GM19099 (cell line): ENCODE data around the gene IZUMO2.

Source experiments
- POLR2A ChIP-seq: IDR thresholded peaks from 3 replicates; pipeline ENCODE4 v1.6.1; 2011; ENCODE audit warnings: low read depth; ENCODE audit not compliant: insufficient read length; ENCODE audit errors: extremely low read depth

The IZUMO2 gene

GRCh38 chr19:50192463-50193211 lies 29.6 kb upstream of the IZUMO2 start:
- no peak for TF ChIP-seq POLR2A

- no peak for TF ChIP-seq POLR2A
Measured at GRCh38 chr19:50191216-50191615, 28.1 kb upstream of the IZUMO2 start.

DNA sequence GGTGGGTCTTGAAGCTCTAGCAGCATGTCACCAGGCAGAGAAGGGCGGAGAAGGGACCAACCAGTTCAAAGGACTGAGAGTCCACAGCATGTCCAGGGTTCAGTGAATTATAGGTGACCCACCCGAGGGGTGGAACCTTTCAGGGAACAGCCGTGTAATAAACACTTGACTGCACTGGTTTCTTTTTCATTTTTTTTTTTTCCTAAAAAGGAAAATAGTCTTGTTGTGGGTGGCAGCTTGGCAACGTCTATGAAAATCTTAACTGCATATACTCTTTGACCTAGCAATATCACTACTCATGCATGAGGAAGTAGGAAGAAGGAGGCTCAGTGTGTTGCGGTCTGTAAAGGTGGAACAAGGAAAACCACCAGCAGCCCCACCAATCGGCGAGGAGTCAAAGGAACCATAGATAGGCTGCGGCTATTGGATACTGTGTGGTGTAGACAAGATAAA lies 27.4 kb upstream of the IZUMO2 start:
- TF ChIP-seq POLR2A: no peak

DNA sequence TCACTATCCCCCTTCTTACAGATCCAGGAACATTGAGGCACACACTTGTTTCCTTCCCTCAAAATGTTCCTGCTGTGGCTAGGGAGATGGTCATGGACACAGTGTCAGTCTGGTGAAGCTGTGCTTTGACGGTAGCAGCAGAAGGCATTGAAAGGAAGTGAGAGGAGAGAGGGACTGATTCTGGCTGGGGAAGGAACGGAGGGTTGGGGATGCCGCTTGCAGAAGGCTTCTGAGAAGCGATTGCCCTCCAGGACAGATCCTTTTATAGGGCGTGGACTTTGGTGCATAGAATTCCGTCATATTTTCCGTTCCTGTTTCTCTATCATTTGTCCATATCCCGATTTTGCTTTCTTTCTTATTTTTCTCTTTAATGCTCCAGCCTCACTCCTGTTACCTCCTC lies 26.2 kb upstream of the IZUMO2 start:
- no peak for TF ChIP-seq POLR2A

DNA sequence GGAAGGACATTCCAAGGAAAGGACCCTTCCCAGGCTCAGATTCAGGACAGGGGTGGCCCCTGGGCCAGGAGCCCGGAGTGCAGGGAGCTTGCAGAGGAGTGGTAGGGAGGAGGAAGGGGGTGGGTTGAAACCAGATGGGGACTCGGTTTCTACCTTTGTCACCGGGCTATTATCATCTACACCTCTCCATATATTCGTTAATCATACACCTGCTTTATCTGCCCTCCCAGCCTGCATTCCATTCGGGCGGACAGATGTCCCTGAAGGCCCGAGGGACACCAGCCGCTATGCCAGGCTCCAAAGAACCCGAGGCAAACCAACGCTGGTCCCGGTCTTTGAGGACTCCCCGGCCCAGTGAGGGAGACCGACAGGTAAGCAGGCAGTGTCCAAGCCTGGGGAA lies 24.9 kb upstream of the IZUMO2 start:
- TF ChIP-seq POLR2A: no peak

GRCh38 chr19:50184196-50184595 lies 21.1 kb upstream of the IZUMO2 start:
- no peak for TF ChIP-seq POLR2A

DNA sequence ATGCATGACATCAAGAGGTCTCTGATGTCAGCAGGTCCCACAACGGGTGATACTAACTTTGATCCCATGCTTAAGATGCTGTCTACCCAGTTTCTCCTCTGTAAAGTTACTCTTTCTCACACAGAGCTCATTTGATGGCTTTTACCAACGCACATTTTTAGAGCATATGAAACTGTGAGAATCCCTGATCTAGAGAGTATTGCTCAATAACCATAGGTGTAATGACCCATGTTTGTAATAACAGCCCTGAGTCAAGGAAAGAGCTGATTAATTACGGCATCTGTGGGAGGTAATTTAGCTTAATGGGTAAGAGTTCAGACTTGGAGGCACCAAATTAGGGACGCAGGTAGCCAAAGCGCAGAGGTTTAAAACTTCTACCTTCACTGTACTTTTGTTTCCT lies 18.0 kb upstream of the IZUMO2 start:
- TF ChIP-seq POLR2A: no peak

DNA sequence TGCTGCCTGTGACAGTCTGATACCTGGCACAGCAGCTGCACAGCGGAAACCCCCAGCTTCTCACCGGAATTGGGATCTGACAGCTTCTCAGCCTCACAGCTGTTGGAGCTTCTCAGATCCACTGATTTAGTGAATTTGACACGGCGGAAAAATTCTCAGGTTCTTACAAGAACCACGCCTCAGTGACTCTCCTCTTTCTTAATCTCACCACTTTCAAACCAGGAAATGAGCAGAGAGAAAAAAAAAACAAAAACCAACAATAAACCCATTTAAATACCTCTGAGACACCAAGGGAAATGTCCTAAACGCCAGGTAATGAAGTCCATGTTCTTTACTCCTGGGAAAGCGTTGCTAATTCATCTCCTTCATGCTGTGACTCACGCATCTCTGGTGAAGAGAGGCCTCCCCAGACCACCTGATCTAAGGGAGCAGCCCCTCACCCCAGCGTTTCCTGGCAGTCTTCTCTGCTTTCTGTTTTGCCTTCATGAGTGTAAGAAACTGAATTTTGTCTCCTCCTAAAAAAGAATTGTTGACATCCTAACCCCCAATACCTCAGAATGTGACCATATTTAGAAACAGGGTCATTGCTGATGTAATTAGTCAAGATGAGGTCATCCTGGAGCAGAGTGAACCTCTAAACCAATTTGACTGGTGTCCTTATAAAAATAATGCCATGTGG lies 15.9 kb upstream of the IZUMO2 start:
- TF ChIP-seq POLR2A: no peak

- no peak for TF ChIP-seq POLR2A
Measured at GRCh38 chr19:50178320-50178719, 15.2 kb upstream of the IZUMO2 start.

- TF ChIP-seq POLR2A: no peak
Measured at GRCh38 chr19:50176775-50177174, 13.7 kb upstream of the IZUMO2 start.

DNA sequence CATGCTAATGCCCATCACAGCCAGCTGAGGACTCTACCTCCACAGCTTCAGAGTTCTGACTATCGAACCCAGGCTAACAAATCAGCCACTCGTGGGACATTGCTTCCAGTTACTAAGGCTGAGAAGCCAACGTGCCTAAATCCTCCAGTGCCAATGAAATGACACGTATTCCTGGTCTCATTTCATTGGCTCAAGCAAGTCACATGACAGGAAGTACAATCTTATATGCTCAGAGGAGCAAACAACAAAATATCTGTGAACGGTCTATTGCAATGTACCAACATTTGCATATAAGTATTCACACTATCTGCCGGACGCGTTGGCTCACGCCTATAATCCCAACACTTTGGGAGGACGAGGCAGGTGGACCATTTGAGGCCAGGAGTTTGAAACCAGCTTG lies 12.8 kb upstream of the IZUMO2 start:
- no peak for TF ChIP-seq POLR2A

DNA sequence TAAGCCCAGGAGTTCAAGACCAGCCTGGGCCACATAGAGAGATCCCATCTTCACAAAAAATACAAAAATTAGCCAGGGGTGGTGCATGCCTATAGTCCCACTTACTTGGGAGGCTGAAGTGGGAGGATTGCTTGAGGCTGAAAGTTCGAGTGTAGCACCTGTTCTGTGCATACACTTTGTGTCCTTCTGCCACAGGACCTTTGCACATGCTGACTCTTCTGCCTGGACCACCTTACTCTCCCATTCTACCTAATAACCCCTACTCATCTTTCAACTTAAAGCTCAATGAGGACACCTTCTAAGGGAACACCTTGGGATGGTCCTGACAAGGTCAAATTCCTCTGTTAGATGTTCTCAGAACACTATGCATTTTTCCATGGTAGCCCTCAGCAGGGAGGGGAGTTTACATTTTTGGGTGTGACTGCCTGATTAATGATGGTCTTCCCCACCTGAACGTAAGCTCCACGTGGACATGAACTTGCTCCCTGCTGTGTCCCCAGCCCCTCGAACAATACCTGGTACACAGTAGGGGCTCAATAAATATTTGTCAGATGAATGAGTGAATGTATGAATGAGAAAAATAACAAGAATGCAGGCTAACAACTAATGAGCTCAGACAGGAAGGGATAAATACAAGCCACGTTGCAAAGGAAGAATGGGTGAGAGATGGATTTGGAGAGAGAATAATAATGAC lies 11.2 kb upstream of the IZUMO2 start:
- no peak for TF ChIP-seq POLR2A

- no peak for TF ChIP-seq POLR2A
Measured at GRCh38 chr19:50173127-50173526, 10.0 kb upstream of the IZUMO2 start.

DNA sequence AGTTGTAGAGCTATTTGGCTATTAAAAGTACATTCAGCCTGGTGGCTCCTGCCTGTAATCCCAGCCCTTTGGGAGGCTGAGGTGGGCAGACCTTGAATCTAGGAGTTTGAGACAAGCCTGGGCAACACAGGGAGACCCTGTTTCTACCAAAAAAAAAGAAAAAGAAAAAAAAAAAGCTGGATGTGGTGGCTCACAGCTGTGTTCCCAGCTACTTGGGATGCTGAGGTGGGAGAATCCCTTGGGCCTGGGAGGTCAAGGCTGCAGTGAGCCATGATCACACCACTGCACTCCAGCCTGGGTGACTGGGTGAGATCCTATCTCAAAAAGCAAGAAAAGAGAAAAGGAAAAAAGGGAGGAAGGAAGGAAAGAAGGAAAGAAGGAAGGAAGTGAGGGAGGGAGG lies 9.6 kb upstream of the IZUMO2 start:
- TF ChIP-seq POLR2A: no peak

GRCh38 chr19:50171752-50172151 lies 8.7 kb upstream of the IZUMO2 start:
- TF ChIP-seq POLR2A: no peak

DNA sequence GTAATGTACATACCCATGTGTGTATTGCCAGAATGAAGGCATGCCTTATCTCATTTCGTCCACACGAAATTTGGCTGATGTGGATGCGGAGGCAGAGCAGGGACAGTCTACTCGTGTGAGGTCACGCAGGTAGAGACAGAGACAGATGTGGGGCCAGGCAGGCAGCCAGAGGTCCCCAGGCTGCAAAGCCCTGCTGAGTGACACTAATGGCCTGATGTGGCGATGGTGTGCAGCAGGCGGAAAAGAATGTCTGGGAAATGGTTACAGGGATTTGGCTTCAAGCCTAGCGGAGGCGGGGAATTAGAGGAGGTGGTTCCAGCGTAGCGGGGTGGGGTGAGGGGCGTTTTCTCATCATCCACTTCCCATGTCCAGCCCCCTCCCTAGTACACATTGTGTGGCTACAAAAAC lies 4.2 kb upstream of the IZUMO2 start:
- TF ChIP-seq POLR2A: no peak

- no peak for TF ChIP-seq POLR2A
Measured at GRCh38 chr19:50159078-50159477, 4.0 kb downstream of the IZUMO2 start.

DNA sequence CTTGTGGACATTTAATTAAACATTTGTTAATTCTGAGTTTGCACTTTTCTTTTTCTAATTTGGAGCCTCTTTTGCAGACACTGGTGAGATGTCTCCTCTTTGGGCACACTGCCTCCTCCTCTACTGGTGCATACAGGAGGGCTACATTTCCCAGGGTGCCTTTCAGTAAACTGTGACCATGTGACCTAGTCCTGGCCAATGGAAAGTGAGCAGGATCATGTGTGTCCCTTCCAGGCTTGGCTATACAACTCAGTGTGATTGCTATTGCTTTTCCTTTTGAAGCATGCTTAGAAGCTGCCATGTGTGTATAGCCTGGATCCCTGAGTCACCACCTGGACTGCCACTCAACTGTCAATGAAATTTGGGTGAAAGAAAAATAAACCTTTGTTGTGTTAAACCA lies 4.5 kb downstream of the IZUMO2 start:
- TF ChIP-seq POLR2A: no peak
